Left ventricle myocardium inferior (tissue), 1 donor: ENCODE measurements around the gene SPHK1. TPM values are rescaled to one million over a fixed set of nuclear protein-coding genes. Genes with fewer than 3 reads are reported as not detected.

Source experiments
- DNase-seq: peaks from one replicate; pipeline ENCODE4 v3.0.0-alpha.2; 2020
- H3K27ac ChIP-seq: fragments of 200-600 bp; replicated peaks from 2 replicates; pipeline ENCODE4 v1.8.0; 2021
- H3K27me3 ChIP-seq: fragments of 200-600 bp; 2 replicates; pipeline ENCODE4 v1.8.0; 2021; ENCODE audit warnings: low read depth
- H3K36me3 ChIP-seq: fragments of 200-600 bp; 2 replicates; pipeline ENCODE4 v1.8.0; 2021
- H3K4me1 ChIP-seq: fragments of 200-600 bp; 2 replicates; pipeline ENCODE4 v1.8.0; 2021
- H3K4me3 ChIP-seq: fragments of 200-600 bp; 2 replicates; pipeline ENCODE4 v1.8.0; 2021; ENCODE audit warnings: mild to moderate bottlenecking, moderate library complexity
- H3K9me3 ChIP-seq: fragments of 200-600 bp; replicated peaks from 2 replicates; pipeline ENCODE4 v1.8.0; 2021
- CTCF ChIP-seq: fragments of 200-600 bp; IDR thresholded peaks from 2 replicates; pipeline ENCODE4 v1.8.0; 2021; ENCODE audit warnings: antibody characterized with exemption, mild to moderate bottlenecking, borderline replicate concordance
- intact Hi-C: fragments of 100-400 bp; cut with micrococcal nuclease; formaldehyde crosslinking; loops from one replicate; pipeline ENCODE4 v1.11.0; 2022
- total RNA-seq: library from RNA; stranded (reverse); fragmentation: NEBNext Ultra II Directional; extraction: Animal tissue kit (Norgen Biotek cat#: 25700); gene quantifications from one replicate; pipeline ENCODE4 v1.2.1, GENCODE V29; 2021
- donor health status: DM: no; HTN: yes; CAD: no; lungs with severe emphysema.

The SPHK1 gene
- total RNA-seq, 1 donor from 2014 or later = 2.3 TPM

DNA sequence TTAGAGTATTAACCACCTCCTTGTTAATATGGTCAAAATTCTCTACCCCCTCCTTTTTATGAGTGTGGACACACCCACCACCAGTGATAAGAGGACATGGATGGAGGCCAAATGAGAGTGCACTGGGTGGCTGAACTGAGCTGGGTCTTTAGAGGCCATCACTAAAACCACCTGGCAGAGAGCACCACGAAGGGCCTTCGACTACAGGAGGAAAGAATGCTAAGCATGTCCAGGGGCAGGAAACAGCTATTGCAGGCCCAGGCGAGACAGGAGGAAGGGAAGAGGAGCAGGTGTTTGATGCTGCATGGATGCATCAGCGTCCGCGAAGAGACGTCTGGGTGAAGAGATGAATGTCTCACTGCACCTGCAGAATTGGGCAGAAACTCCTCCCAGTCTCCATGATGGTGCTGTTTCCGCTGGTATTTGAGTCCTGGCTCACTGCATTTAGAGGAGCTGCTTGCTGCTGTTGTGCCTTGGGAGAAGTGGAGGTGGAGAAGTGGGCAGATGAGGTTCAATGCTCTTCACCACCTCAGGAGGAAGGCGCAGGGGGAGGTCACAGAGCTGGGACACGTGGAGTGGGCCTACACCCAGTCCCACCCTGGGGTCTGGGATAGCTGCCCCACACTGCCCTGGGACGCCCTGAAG lies 33.2 kb downstream of the SPHK1 start:
- H3K27ac ChIP-seq = peak overlapping the region; percentile 39

GRCh38 chr17:76419576-76420260 lies 35.3 kb downstream of the SPHK1 start:
- H3K27ac ChIP-seq = peak overlapping the region; percentile 73
- TF ChIP-seq CTCF = no peak
- H3K27me3 ChIP-seq = no peaks in the 10 kb centered on the region
- H3K9me3 ChIP-seq = no peaks in the 10 kb centered on the region
- no peaks in the 10 kb centered on the region for H3K36me3 ChIP-seq
- H3K4me3 ChIP-seq = no peak overlapping the region
- intact Hi-C loops = no loop called here
- DNase-seq = no peak
- peaks cover 84% of the 10 kb centered on the region for H3K4me1 ChIP-seq

More for the DNA sequence above, 33.2 kb downstream of the SPHK1 start:
- Histone ChIP-seq H3K9me3 (no peaks in the 10 kb centered on the region), H3K27me3 (no peaks in the 10 kb centered on the region), H3K36me3 (no peaks in the 10 kb centered on the region), H3K4me1 (peaks cover 94% of the 10 kb centered on the region), H3K4me3 (no peak overlapping the region)
- intact Hi-C loops = no loop called here
- no peak for DNase-seq
- no peak for TF ChIP-seq CTCF

- Histone ChIP-seq H3K4me1 (peaks cover 77% of the 10 kb centered on the region), H3K27me3 (no peaks in the 10 kb centered on the region), H3K4me3 (no peak overlapping the region), H3K9me3 (no peaks in the 10 kb centered on the region), H3K27ac (peak overlapping the region; percentile 73), H3K36me3 (no peaks in the 10 kb centered on the region)
- no peak for TF ChIP-seq CTCF
- intact Hi-C loops = no loop called here
- DNase-seq = no peak
Measured at GRCh38 chr17:76420356-76421043, 36.1 kb downstream of the SPHK1 start.

DNA sequence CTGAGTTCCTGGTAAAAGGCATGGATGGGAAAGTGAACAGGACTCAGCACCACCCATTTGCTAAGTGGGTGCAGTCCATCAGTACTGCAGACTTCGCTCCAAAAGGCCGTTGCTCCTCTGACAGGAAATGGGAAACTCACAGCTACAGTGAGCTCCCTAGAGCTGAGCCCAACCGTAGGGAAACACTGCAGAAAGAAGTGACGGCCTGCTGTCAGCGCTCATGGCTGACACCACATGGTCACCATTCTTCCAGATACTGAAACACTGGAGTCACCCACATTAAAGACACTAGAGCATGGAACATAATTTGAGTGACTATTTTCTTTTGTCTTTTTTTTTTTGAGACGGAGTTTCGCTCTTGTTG lies 36.6 kb downstream of the SPHK1 start:
- intact Hi-C loops = no loop called here
- peaks cover 74% of the 10 kb centered on the region for H3K4me1 ChIP-seq
- no peaks in the 10 kb centered on the region for H3K27me3 ChIP-seq
- no peaks in the 10 kb centered on the region for H3K9me3 ChIP-seq
- DNase-seq = no peak
- H3K36me3 ChIP-seq = no peaks in the 10 kb centered on the region
- no peak overlapping the region for H3K4me3 ChIP-seq
- peak overlapping the region; percentile 73 for H3K27ac ChIP-seq
- no peak for TF ChIP-seq CTCF

DNA sequence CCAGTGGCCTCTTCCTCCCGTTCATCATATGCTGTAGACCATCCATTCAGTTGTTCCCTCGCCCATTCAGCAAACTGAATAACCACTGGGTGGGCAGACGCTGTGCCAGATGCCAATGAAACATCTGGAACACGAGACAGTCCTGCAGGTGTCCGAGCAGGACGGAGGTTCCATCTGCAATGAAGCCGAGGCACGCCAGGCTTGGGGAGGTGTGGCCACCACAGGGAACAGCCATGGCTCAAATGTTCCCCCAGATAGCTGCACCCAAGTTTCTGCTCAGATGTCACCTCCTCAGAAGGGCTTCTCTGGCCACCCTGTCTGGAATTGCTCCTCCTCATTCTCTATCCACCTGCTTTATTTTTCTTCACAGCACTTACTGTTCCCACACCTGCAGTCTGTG lies 38.0 kb downstream of the SPHK1 start:
- DNase-seq = no peak
- H3K27ac ChIP-seq = peak overlapping the region; percentile 73
- intact Hi-C loops = no loop called here

More for the DNA sequence above, 38.0 kb downstream of the SPHK1 start:
- H3K27me3 ChIP-seq = no peaks in the 10 kb centered on the region
- no peak for TF ChIP-seq CTCF
- H3K9me3 ChIP-seq = no peaks in the 10 kb centered on the region
- no peaks in the 10 kb centered on the region for H3K36me3 ChIP-seq
- H3K4me1 ChIP-seq = peaks cover 70% of the 10 kb centered on the region
- H3K4me3 ChIP-seq = no peak overlapping the region
